A549 (cell line): ENCODE measurements around the gene NID1.

Experiments
- HOXA7 ChIP-seq: fragments of 250-450 bp; sonication (Bioruptor Pico); IDR thresholded peaks from 2 replicates; pipeline ENCODE4 v1.5.0; 2020; ENCODE audit warnings: mild to moderate bottlenecking, moderate library complexity
- PHF8 ChIP-seq: fragments of 200-600 bp; sonication (generic); IDR thresholded peaks from 2 replicates; pipeline ENCODE4 v1.6.1; 2016; ENCODE audit warnings: low read depth, mild to moderate bottlenecking, antibody characterized with exemption, moderate library complexity, borderline replicate concordance
- POLR2A ChIP-seq: IDR thresholded peaks from 2 replicates; pipeline ENCODE4 v1.6.1; 2012; ENCODE audit warnings: mild to moderate bottlenecking, low read length
- RAD21 ChIP-seq, 2 experiments: fragments of >200 bp in 1 of 2; sonication (Bioruptor Twin) in 1 of 2; formaldehyde crosslinking in 1 of 2; IDR thresholded peaks in 1 of 2; conservative IDR thresholded peaks in 1 of 2; 2 replicates in 1 of 2; 3 replicates in 1 of 2; pipeline ENCODE4 v1.6.1; 2012 to 2018; ENCODE audit warnings: inconsistent platforms in 1 of 2
- TF ChIP-seq, protein P1 (sequence below): fragments of 450-650 bp; IDR thresholded peaks from 2 replicates; pipeline ENCODE4 v1.6.1; 2014; ENCODE audit warnings: antibody characterized with exemption
- TF ChIP-seq, protein P2 (sequence below): IDR thresholded peaks from 2 replicates; pipeline ENCODE4 v1.6.1; 2012
- TF ChIP-seq, protein P3 (sequence below): fragments of >200 bp; sonication (Bioruptor Twin); formaldehyde crosslinking; IDR thresholded peaks from 3 replicates; pipeline ENCODE4 v1.5.1; 2016
- TF ChIP-seq, protein P4 (sequence below): fragments of 200-600 bp; sonication (generic); IDR thresholded peaks from 2 replicates; pipeline ENCODE4 v1.6.1; 2016; ENCODE audit warnings: antibody characterized with exemption, mild to moderate bottlenecking, moderate library complexity

DNA sequence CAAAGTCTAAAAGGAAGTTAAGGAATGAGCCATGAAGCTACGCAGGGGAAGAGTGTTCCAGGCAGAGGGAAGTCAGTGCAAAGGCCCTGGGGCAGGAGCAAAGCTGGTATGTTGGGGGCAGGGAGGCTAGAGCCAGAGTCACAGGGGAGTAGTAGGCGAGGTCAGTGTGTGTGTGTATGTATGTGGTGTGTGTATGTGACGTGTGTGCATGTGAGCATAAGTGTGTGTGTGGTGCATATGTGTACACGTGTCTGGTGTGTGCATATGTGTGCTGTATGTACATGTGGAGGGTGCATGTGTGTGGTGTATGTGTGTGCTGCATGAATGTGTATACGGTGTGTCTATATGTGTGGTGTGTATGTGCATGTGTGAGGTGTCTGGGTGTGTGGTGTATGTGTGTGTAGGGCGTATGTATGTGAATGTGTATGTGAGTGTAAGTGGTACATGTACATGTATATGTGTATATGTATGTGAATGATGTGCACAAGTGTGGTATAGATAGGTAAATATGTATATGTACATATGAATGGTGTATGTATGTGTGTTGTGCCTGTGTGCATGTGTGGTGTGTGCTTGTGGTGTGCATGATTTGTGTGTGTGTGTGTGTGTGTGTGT is 20.8 kb upstream of the NID1 start:
- TF ChIP-seq, protein P1, sequence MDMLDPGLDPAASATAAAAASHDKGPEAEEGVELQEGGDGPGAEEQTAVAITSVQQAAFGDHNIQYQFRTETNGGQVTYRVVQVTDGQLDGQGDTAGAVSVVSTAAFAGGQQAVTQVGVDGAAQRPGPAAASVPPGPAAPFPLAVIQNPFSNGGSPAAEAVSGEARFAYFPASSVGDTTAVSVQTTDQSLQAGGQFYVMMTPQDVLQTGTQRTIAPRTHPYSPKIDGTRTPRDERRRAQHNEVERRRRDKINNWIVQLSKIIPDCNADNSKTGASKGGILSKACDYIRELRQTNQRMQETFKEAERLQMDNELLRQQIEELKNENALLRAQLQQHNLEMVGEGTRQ, result no peak
- TF ChIP-seq, protein P2, sequence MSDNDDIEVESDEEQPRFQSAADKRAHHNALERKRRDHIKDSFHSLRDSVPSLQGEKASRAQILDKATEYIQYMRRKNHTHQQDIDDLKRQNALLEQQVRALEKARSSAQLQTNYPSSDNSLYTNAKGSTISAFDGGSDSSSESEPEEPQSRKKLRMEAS, result no peak
- TF ChIP-seq, protein P3, sequence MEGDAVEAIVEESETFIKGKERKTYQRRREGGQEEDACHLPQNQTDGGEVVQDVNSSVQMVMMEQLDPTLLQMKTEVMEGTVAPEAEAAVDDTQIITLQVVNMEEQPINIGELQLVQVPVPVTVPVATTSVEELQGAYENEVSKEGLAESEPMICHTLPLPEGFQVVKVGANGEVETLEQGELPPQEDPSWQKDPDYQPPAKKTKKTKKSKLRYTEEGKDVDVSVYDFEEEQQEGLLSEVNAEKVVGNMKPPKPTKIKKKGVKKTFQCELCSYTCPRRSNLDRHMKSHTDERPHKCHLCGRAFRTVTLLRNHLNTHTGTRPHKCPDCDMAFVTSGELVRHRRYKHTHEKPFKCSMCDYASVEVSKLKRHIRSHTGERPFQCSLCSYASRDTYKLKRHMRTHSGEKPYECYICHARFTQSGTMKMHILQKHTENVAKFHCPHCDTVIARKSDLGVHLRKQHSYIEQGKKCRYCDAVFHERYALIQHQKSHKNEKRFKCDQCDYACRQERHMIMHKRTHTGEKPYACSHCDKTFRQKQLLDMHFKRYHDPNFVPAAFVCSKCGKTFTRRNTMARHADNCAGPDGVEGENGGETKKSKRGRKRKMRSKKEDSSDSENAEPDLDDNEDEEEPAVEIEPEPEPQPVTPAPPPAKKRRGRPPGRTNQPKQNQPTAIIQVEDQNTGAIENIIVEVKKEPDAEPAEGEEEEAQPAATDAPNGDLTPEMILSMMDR, result no peak
- TF ChIP-seq, protein P4, sequence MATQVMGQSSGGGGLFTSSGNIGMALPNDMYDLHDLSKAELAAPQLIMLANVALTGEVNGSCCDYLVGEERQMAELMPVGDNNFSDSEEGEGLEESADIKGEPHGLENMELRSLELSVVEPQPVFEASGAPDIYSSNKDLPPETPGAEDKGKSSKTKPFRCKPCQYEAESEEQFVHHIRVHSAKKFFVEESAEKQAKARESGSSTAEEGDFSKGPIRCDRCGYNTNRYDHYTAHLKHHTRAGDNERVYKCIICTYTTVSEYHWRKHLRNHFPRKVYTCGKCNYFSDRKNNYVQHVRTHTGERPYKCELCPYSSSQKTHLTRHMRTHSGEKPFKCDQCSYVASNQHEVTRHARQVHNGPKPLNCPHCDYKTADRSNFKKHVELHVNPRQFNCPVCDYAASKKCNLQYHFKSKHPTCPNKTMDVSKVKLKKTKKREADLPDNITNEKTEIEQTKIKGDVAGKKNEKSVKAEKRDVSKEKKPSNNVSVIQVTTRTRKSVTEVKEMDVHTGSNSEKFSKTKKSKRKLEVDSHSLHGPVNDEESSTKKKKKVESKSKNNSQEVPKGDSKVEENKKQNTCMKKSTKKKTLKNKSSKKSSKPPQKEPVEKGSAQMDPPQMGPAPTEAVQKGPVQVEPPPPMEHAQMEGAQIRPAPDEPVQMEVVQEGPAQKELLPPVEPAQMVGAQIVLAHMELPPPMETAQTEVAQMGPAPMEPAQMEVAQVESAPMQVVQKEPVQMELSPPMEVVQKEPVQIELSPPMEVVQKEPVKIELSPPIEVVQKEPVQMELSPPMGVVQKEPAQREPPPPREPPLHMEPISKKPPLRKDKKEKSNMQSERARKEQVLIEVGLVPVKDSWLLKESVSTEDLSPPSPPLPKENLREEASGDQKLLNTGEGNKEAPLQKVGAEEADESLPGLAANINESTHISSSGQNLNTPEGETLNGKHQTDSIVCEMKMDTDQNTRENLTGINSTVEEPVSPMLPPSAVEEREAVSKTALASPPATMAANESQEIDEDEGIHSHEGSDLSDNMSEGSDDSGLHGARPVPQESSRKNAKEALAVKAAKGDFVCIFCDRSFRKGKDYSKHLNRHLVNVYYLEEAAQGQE, result no peak
- TF ChIP-seq HOXA7 (CRISPR knock-in tag), result no peak
- TF ChIP-seq POLR2A, result no peak
- TF ChIP-seq RAD21 (conservative IDR thresholded peaks at IDR 0.05 in 1 of 2, IDR thresholded peaks at IDR 0.05 in 1 of 2), result no peak
- no peak for TF ChIP-seq PHF8
